ENCODE data around the gene ARPC1B.
"Not testable (repeated sequence)": the region's sequence is repeated elsewhere in the genome, so short reads cannot be mapped to it uniquely, and the experiment has no call there.

The ARPC1B gene

GRCh38 chr7:99369767-99370391 is 4.7 kb upstream of the ARPC1B start:
- no peak for DNase-seq

DNA sequence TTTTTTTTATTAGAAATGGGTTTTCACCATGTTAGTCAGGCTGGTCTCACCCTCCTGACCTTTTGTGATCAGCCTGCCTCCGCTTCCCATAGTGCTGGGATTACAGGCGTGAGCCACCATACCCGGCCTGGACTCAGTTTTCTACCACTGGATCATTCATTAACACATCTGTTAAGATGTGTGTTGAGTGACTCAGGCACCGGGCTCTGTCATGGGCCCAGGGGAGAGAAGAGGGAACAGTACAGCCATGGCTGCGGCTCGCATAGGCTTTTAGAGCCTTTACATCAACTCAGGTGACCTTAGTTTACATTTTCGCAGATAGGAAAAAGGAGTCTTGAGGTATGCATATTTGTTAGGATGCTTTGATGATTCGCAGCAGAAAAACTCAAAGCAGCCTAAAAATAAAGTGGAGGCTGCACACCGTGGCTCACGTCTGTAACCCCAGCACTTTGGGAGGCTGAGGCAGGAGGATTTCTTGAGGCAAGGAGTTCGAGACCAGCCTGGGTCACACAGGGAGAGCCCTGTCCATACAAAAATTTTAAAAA is 3.1 kb upstream of the ARPC1B start:
- DNase-seq: no peak

DNA sequence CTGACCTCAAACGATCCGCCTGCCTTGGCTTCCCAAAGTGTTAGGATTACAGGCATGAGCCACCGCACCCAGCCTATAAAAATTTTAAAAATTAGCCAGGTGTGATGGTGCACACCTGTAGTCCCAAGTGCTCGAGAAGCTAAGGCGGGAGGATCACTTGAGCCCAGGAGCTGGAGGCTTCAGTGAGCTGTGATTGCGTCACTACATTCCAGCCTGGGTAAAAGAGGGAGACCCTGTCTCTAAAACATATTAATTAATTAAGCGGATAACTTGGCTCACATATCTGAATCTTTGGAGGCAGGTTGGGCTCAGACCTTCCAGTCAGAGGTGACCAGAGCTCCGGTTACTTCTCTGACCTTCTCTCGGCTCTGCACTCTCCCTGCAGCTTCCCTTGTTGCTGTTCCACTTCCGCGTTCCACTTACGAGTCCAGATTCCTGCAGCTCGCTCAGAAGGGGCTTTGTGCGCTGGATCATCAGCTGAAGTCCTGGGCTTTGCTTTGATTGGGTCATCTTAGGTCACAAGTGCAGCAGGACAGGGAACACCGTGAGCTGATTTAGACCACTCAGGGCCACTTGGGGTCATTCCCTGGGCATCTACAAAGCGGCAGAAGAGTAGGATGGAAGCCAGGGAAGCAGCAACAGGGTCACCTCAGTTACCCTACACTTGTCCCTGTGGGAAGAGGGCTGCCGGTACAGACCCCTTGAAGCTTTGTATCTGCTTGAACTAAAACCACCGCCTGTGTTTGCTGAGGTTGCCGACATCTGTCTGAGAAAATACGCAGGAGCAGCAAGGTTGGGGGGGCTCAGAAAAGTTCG is 2.0 kb upstream of the ARPC1B start:
- DNase-seq: no peak

- no peak for DNase-seq
These were observed 1.2 kb upstream of the ARPC1B start for GRCh38 chr7:99373091-99374066.

DNA sequence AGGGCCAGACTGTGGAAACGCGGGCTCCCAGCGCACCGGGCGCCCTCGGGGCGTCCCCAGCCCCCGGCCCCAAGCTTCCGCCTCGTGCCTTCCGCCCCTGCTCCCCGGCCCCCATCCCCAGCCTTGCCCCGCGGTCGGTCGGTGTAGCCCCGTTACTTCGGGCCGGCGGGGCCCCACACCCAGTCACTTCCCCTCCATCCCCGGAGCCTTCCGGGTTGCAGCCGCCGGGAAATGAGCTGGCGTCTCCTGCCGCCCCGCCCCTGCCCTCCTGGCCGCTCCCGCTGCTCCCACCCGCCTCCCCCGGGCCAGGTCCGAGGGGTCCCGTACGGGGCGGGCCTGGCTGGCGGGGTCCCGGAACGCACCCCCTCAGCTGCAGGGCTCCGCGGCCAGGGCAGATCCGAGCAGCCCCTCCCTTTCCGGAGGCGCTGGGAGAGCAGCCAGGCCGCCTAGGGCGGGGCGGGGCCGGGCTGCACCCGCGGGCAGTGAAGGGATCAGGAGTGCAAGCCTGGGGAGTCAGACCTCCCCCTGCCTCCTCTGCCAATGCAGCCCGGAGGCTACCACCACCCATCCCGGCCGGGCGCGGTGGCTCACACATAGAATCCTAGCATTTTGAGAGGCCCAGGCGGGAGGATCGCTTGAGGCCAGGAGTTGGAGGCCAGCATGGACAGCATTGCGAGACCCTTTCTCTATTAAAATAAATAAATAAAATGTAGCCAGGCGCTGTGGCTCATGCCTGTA is 709 bp downstream of the ARPC1B start:
- no peak for DNase-seq

DNA sequence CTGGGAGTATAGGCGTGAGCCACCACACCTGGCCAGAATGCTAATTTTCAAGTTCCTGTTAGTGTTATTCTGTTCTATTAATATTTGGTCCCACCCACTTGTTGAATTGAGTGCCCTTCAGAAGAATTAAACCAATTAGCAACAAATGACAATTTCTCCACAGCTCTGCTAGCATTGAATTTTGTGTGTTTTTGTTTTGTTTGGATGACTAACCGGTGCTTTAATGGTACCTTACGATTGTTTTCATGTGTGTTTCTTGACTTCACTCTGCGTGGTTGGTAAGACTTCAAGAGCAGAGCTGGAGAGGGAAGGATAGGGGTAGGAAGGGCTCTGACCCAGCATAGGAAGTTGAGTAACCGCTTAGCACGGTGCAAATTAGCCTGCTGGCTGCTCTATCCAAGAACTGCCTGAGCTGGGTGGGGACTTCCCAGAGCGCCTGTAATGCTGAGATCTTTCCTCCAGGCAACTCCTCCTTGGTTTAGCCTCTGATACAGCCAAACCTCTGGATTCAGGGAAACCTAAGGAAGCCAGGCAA is 4.6 kb downstream of the ARPC1B start:
- no peak for DNase-seq

DNA sequence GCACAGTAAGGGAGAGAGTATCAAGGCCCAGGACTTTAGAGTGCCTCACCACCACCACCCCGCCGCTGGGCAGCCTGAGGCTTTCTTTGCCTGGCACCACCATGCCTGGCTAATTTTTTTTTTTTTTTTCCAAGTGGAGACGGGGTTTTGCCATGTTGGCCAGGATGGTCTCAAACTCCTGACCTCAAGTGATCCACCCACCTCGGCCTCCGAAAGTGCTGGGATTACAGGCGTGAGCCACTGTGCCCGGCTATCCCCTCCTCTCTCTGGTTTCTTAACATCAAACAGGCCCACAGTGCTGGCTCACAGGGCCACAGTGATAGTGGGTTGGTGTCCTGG is 5.1 kb downstream of the ARPC1B start:
- DNase-seq: not testable (repeated sequence)

GRCh38 chr7:99380032-99380822 is 5.7 kb downstream of the ARPC1B start:
- peak; percentile 41 for DNase-seq

DNA sequence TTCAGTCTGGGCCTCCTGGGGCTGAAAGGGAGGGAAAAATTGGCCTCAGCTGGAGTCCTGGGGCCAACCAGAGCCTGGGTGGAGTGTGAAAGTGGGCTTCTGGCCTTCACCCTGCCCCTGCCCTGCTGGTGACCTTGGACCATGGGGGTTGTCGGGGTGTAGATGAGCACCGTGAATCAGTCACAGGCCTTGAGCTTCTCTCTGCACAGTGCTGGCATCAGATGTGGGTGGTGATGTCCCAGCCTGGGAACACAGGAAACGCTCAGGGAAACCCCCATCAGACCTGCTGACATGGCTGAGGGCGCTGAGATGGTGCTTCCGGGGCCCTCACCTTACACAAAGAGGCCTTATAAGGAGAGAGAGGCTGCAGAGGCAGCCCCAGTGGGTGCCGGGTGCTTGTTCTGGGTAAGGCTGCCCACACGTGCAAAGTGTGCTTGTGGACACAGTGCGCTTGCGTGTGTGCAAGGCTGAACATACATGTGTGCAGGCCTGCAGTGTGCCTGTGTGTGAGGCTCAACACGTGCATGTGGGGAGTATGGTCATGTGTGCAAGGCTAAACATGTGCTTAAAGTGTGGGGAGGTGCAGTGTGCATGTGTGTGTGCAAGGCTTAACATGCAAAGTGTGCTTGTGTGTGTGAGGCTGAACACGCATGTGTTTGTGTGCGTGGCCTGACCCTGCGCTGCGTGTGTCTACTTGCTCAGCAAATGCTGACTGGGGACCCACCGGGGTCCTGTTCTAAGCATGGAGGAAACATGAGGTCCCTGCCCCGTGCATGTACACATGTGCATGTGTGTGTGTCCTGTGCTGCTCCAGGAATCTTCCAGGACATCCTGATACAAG is 6.5 kb downstream of the ARPC1B start:
- no peak for DNase-seq

- no peak for DNase-seq
These were observed 7.1 kb downstream of the ARPC1B start for GRCh38 chr7:99381664-99382075.

- DNase-seq: no peak
These were observed 8.7 kb downstream of the ARPC1B start for GRCh38 chr7:99383203-99383602.

GRCh38 chr7:99383791-99384370 is 9.4 kb downstream of the ARPC1B start:
- no peak for DNase-seq

- DNase-seq: no peak
These were observed 10.0 kb downstream of the ARPC1B start for GRCh38 chr7:99384523-99384922.

- no peak for DNase-seq
These were observed 11.0 kb downstream of the ARPC1B start for GRCh38 chr7:99385564-99385963.

DNA sequence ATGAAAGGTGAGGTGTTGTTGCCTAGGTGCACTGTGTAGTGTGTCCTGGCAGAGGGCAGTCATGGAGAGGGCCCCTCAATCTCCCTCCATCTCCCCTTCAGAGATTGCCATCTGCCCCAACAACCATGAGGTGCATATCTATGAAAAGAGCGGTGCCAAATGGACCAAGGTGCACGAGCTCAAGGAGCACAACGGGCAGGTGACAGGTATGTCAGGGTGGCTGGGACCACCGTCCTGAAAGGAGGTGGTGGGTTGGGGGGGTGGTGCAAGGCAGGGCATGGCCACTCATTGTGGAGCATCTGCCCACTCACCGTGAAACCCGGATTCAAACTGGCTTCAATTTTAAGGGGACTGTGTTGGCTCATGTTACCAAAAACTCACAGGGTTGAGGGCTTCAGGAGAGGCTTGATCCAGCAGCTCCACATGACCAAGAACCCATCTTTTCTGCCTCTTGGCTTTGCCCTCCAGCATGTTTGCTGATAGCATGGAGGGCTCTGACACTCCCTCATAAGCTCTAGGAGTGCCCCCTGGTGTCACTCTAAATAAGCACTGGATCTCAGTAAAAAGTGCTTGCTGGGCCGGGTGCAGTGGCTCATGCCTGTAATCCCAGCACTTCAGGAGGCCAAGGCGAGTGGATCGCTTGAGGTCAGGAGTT is 12.2 kb downstream of the ARPC1B start:
- DNase-seq: no peak

DNA sequence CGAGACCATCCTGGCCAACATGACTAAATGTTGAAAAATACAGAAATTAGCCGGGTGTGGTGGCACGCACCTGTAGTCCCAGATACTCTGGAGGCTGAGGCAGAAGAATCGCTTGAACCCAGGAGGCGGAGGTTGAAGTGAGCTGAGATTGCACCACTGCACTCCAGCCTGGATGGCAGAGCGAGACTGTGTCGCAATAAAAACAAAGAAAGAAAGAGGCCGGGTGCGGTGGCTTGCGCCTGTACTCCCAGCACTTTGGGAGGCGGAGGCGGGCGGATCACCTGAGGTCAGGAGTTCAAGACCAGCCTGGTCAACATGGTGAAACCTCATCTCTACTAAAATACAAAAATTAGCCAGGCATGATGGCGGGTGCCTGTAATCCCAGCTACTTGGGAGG is 12.7 kb downstream of the ARPC1B start:
- not testable (repeated sequence) for DNase-seq

- DNase-seq: no peak
These were observed 13.4 kb downstream of the ARPC1B start for GRCh38 chr7:99387912-99388311.

DNA sequence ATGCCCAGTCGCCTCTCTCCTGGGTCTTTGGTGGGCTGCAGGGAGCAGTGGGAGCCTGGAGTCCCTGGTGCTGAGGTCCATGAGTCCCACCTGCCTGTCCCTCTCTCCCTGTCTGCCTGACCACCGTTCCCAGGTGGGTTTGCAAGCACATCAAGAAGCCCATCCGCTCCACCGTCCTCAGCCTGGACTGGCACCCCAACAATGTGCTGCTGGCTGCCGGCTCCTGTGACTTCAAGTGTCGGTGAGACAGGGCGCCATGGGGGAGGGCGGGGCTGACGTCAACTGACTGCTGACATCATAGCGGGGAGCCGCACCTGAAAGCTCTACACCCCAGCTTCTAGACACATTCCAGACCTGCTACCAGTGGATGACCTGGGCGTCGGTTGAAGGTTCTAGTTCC is 15.2 kb downstream of the ARPC1B start:
- no peak for DNase-seq

GRCh38 chr7:99390941-99391602 is 16.5 kb downstream of the ARPC1B start:
- no peak for DNase-seq
